SK-N-SH (cell line): ENCODE results near the gene SNX33.

ENCODE experiments used
- EZH2phosphoT487 ChIP-seq: fragments of 200-600 bp; sonication (generic); IDR thresholded peaks from 2 replicates; pipeline ENCODE4 v1.6.1; 2017; ENCODE audit warnings: low read depth, mixed run types, mild to moderate bottlenecking, antibody characterized with exemption, moderate library complexity, borderline replicate concordance
- IRF3 ChIP-seq: fragments of 150-350 bp; IDR thresholded peaks from 2 replicates; pipeline ENCODE4 v1.6.1; 2016; ENCODE audit warnings: mild to moderate bottlenecking, low read depth, low read length
- NFIC ChIP-seq: IDR thresholded peaks from 2 replicates; pipeline ENCODE4 v1.4.0; 2012; ENCODE audit warnings: borderline replicate concordance
- RAD21 ChIP-seq: IDR thresholded peaks from 2 replicates; pipeline ENCODE4 v1.6.1; 2012; ENCODE audit warnings: mild to moderate bottlenecking, low read length
- RXRA ChIP-seq: IDR thresholded peaks from 2 replicates; pipeline ENCODE4 v1.4.0; 2012; ENCODE audit warnings: low read depth, mild to moderate bottlenecking, borderline replicate concordance
- TAF1 ChIP-seq: IDR thresholded peaks from 2 replicates; pipeline ENCODE4 v1.6.1; 2012; ENCODE audit warnings: low read depth, mild to moderate bottlenecking, low read length, moderate library complexity, borderline replicate concordance
- YY1 ChIP-seq: IDR thresholded peaks from 2 replicates; pipeline ENCODE4 v1.4.0; 2012; ENCODE audit warnings: low read depth, mild to moderate bottlenecking
- ZBTB33 ChIP-seq: IDR thresholded peaks from 2 replicates; pipeline ENCODE4 v1.4.0; 2012; ENCODE audit warnings: low read depth, borderline replicate concordance
- TF ChIP-seq, protein P1 (sequence below): fragments of 200-600 bp; sonication (generic); IDR thresholded peaks from 2 replicates; pipeline ENCODE4 v1.6.1; 2017; ENCODE audit warnings: antibody characterized with exemption, mild to moderate bottlenecking, moderate library complexity
- TF ChIP-seq, protein P2 (sequence below): IDR thresholded peaks from 2 replicates; pipeline ENCODE4; 2012

DNA sequence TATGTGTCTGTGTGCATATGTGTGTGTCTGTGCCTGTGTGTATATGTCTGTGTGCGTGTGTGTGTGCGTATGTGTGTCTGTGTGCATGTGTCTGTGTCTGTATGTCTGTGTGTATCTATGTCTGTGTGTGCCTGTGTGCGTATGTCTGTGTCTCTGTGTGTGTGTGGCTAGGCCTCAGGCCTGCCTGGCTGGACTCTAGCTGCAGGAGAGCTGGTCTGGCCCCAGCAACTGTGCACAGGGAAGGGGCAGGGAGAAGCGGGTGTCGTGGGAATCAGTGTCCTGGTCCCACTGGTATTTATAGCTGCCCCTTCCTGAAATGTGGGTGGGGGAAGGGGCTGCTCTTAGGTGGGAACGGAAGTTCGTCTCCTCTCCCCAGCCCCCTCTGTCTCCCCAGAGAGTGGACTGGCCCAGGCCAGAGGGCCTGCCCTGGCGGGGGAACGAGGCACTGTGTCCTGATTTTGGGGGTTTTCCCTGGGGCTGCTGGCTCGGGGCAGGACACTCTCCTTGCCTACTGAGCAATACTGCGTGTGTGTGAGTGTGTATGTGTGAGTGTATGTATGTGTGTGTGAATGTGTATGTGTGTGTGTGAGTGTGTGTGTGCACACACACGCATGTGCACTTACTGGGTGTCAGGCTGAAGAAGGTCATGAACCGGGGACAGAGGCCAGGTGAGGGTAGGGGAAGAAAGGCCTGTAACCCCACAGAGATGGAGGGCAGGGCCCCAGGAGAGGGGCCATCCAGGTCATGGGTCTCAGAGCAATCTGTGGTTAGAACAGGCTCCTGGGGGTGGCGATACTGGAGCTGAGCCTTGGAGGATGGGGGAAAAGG, 58.4 kb downstream of the SNX33 start:
- TF ChIP-seq, protein P1, sequence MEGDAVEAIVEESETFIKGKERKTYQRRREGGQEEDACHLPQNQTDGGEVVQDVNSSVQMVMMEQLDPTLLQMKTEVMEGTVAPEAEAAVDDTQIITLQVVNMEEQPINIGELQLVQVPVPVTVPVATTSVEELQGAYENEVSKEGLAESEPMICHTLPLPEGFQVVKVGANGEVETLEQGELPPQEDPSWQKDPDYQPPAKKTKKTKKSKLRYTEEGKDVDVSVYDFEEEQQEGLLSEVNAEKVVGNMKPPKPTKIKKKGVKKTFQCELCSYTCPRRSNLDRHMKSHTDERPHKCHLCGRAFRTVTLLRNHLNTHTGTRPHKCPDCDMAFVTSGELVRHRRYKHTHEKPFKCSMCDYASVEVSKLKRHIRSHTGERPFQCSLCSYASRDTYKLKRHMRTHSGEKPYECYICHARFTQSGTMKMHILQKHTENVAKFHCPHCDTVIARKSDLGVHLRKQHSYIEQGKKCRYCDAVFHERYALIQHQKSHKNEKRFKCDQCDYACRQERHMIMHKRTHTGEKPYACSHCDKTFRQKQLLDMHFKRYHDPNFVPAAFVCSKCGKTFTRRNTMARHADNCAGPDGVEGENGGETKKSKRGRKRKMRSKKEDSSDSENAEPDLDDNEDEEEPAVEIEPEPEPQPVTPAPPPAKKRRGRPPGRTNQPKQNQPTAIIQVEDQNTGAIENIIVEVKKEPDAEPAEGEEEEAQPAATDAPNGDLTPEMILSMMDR: no peak
- TF ChIP-seq YY1 (no peak), TAF1 (no peak), NFIC (no peak), IRF3 (no peak), EZH2phosphoT487 (no peak), RXRA (no peak), RAD21 (no peak), ZBTB33 (no peak)
- TF ChIP-seq, protein P2, sequence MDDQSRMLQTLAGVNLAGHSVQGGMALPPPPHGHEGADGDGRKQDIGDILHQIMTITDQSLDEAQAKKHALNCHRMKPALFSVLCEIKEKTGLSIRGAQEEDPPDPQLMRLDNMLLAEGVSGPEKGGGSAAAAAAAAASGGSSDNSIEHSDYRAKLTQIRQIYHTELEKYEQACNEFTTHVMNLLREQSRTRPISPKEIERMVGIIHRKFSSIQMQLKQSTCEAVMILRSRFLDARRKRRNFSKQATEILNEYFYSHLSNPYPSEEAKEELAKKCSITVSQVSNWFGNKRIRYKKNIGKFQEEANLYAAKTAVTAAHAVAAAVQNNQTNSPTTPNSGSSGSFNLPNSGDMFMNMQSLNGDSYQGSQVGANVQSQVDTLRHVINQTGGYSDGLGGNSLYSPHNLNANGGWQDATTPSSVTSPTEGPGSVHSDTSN: no peak
